Transverse colon (tissue), 4 donors: Measurements from ENCODE around the gene ZNF33A.

Source experiments
- CTCF ChIP-seq, 5 experiments: fragments of 200-600 bp in 3 of 5; fragments of 450-650 bp in 2 of 5; sonication (generic) in 3 of 5; IDR thresholded peaks; 1 replicate in 2 of 5; 2 replicates in 3 of 5; pipeline ENCODE4 v1.5.1; 2016 to 2017; ENCODE audit warnings: antibody characterized with exemption in 5 of 5, inconsistent platforms in 3 of 5, mild to moderate bottlenecking in 2 of 5, moderate library complexity in 1 of 5
- EP300 ChIP-seq: sonication (generic); formaldehyde crosslinking; IDR thresholded peaks from one replicate; pipeline ENCODE4 v1.6.1; 2017; ENCODE audit warnings: antibody characterized with exemption, low read depth
- POLR2A ChIP-seq: fragments of 450-650 bp; IDR thresholded peaks from one replicate; pipeline ENCODE4 v1.6.1; 2016; ENCODE audit warnings: antibody characterized with exemption, mild to moderate bottlenecking, moderate library complexity
- POLR2AphosphoS5 ChIP-seq, 3 donors: sonication (generic); formaldehyde crosslinking; IDR thresholded peaks; one replicate each; pipeline ENCODE4 v1.6.1; 2016; ENCODE audit warnings: antibody characterized with exemption in 3 of 3

- TF ChIP-seq CTCF (IDR thresholded peaks at IDR 0.05) (no peak), POLR2AphosphoS5 (IDR thresholded peaks at IDR 0.05) (no peak), POLR2A (no peak), EP300 (no peak)
These were observed 14.8 kb downstream of the ZNF33A start for GRCh38 chr10:38025283-38025682.
